Germinal center (tissue), 1 donor: ENCODE results near the gene SIGMAR1.

Experiments used
- DNase-seq: peaks from one replicate; pipeline ENCODE4 v3.0.0; 2012; ENCODE audit warnings: mixed read lengths, low spot score

The SIGMAR1 gene

DNA sequence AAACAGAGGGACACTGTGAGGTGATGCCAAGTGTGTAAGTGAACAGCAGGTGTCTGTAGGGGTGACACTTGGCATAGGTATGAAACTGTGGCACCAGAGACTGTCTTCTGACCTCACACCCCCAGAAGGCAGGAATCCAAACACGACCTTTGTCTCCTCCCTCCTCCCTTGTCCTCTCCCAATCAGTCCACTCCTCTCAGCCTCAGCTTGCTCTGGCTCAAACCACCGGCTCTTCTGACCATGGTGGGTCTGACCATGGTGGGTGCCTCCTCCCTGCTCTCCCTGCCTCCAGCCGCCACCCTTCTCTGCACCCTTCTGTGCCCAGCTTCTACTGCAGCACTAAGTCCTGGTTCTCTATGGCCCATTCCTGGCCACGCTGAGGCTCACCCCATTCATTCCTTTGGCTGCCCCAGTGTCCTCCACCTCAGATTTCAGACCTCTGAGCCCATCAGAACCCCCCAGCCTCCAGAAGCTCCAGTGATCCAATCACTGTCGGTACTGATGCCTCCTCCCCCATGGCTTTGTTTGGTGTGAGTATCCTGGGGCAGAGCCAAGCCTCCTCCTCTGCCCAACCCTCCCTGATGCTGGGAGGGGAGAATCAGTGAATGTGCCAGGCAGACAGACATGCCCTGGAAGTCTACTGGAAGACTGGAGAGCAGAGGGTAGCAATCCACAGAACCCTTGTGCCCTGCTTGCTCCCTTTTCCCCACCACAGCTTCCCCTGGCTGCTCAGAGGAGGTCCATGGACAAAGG lies 7.0 kb downstream of the SIGMAR1 start:
- no peak for DNase-seq

DNA sequence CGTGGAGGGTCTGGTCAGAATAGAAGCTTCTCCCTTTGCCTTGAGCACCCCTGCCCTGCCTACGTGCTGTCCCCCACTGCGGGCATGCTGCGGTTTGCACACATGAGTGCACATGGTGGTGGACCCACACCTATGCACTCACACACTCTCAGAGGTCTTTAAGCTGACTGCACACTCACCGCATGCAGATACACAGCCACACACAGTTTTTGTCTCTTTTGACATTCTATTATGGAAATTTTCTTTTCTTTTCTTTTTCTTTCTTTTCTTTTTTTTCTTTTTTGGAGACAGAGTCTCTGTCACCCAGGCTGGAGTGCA lies 8.1 kb downstream of the SIGMAR1 start:
- no peak for DNase-seq

DNA sequence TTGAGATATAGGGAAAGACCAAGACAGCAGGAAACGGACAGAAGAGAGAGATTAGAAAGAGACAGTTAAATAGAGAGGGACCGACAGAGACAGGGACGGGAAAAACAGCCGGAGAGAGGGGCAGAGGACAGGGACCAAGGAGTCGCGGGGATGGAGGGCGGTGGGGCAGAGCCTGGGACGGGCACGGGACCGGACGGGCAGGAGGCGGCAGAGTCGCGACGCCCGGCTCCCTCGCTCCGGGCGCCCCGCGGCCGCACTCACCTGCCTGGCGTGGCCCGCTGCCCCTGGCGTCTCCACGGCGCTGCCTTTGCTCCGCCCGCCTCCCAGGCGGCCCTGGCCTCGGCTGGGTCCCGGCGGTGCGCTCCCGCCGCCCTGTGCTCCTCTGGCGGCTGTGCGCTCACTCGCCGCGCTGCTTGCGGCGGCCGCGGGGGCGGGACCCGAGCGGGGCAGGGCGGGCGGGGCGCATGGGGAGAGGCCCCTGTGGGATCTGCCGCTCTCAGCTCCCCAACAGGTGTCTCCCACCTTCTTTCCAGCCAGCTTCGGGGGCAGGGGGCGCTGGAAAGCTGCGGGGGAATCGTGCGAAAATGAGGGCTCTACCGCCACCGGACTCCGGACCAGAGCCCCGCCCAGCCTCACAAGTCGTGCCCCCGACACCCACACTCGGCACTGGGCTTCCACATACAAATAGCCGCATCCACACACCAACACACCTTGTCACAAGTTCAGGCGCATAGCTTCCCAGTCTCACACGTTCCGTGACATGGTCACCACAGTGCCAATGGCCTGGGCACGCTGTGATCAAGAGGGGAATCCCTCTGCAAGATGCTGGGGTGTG lies 8.7 kb downstream of the SIGMAR1 start, which contains the start of gene ARID3C:
TSS of gene ARID3C (minus strand) at position 411 of the 835 bp plus-strand sequence. CDS start 1,052 bp downstream, outside the sequence.
- peak; percentile 62 for DNase-seq

DNA sequence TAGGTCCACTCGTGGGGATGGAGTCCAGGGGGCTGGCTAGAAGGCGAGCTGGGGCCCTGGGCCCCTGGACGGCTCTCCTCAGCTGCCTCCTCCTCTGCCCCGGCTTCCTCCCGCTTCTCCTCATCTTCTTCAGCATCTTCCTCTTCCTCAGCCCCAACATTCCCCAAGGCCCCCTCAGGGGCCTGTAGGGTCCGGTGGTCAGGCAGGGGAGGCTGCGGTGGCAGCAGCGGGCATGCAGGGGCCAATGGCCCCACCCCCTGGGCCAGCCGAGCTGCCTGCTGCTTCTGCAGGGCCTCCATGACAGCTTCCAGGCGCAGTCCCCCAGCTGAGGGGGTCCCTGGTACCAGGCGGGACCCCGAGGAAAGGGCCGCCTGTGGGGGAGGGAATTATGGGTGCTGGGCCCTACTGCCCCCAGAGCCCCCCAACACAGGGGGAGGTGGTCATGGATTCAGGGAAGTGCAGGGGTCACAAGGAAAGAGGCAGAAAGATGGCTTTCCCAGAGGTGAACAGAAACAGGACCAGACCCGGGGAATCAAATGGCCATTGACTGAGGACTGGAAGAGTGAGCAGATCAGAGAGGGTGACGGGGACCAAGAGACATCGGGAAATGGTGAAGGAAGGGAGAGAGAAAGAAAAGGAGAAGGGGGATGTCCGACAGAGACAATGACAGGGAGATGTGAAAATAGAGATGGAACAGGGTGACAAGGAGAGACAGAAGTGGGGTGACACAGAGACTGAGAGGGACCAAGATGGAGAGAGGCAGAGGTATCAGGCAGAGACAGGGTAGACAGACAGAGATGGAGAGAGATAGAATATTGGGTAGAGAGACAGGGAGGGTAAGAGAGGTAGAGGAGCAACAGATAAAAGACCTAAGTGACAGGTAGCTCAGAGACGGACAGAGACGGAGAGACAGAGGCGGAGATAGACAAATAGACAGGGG lies 9.6 kb downstream of the SIGMAR1 start:
- no peak for DNase-seq

DNA sequence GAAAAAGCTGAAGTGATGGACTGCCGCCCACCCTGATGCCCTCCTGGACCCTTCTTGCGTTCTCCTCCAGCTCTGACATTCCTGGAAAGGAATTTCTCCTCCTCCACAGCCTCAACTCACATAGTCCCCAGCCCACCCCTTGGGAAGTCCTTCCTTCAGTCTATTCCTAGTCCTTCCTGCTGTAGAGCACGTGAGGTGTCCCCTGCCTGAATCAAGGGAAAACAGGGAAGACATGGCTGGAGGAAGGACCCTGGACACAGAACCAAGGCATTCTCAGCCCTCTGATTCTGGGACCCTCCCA lies 12.5 kb downstream of the SIGMAR1 start:
- DNase-seq, result no peak

DNA sequence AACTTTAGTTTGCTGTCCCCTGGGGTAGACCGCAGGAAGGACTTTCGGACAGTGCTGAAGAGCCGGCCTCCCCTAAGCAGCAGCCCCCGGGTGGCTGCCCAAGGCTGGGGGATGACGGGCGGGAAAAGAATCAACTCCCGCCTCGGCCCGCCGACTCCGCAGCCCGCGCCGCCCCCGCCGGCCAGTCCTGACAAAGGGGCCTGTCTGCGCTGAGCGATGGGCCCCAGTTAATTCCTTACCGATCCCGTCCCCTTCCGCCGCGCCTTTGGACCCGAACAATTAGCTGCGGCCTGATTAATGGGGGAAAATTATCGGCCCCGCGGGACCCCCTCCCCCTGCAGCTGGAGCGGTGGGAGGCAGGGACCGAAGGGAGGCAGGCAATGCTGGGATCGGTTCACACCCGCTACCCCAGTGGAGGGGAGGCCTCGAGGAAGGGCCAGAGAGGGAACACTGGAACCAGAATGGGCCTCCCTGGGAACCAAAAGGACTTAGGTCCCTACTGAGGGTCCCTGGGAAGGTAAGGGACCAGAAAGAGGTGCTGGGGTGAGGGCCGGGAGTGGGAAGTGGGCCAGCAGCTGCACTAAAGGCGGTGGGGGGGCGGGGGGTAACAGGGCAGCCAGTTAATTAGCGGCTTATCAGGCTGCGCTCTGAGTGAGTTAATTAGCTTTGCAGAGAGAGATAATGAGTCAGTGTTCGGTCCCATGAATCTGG lies 13.0 kb downstream of the SIGMAR1 start:
- DNase-seq, result no peak

DNA sequence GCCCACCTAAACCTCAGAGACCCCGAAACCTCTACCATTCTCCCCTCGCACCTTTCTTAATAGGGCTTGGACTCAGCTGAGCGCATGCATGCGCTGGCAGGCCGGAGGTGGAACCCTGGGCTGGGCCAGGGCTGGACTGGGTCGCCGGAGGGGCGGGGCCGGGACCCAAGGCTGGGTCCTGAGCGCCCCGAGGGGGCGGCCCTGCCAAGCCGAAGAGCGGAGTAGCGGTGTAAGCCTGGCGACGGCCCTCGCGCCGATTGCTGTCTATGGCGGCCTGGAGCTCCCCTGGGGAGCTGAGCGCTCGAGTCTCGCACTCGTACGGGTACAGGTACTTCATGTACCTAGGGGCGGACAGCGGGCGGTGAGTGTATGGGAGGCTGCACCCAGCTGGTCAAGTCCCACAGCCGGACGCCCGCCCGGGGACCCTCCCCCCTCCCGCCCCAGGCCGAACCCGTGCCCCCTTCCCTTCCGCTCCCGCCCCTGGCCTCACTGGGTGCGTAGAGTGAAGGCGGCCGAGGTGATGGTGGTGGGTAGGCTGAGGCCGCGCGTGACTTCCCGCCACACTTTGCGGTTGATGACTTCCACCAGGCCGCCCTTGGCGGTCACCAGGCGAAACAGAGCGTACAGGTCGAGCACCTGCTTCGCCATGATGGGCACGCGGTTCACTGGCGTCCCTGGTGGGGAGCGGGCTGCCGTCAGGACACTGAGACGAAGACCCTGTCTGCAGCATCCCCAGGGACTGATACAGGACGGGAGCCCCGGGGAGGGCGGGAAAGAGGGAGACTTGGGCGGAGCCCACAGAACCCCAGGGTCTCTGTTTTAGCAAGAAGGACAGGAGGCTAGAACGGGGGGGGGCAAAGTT lies 14.0 kb downstream of the SIGMAR1 start:
- no peak for DNase-seq

DNA sequence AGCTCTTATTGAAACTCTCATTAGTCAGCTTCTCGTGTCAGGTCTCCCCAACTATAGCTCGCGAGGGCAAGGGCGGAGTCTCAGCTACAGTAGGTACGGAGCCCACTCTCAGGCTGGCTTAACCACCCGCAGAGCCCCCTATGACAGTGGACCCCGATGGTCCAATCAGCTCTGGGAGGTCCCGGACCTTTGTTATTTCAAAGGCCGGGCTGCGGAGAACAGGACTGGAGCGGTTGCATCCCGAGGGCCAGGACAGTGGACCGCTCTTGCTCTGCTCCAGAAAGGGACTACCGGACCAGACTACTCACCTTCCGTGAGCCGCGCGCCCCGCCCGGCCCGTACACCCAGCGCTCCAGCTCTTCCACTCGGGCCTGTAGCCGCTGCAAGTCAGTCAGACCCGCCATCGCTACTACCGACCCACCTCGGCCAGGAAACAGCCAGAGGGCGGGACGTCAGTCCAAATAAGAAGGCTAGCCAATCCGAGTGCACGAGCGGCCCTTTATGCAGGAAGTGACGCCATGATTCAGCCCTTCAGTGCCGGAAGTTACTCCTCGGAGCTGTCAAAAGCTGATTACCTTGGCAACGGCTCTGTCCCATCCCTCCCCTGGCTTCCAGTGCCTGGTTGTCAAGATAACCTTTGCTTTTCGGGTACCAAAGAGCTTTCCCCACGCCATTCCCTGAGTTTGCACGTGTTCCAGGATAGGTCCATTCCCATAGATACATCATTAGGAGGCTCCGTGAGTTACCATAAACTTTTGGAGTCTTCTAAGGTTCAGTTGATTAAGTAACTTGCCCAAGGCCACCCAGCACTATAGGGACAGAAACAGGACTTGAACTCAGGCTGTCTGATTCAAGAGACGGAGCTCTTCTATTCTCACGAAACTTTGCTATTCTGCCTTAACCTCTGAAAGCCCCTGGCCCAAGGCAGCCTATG lies 17.3 kb downstream of the SIGMAR1 start, which contains the start of gene DCTN3:
TSS of gene DCTN3 (minus strand) at position 435 of the 934 bp plus-strand sequence. CDS start at position 404, 31 bp downstream.
- DNase-seq, result peak; percentile 96

DNA sequence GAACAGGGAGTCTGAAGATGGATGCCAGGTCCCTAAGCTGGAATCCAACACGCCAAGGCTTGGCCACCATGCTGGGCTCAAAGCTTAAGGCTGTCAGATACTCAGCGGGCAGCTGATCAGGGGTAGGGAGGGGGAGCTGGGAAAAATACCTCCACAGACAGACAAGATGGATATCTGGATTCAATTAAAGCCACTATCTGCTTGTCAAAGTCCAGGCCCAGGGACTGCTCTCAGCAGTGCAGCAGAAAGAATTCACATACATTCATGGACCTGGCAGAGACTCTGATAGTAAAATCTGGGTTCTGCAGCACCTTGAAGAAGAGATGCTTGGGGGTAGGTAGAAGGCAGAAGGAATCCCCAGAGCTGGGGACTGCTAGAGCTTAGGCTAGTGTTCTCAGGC lies 22.5 kb downstream of the SIGMAR1 start:
- no peak for DNase-seq

DNA sequence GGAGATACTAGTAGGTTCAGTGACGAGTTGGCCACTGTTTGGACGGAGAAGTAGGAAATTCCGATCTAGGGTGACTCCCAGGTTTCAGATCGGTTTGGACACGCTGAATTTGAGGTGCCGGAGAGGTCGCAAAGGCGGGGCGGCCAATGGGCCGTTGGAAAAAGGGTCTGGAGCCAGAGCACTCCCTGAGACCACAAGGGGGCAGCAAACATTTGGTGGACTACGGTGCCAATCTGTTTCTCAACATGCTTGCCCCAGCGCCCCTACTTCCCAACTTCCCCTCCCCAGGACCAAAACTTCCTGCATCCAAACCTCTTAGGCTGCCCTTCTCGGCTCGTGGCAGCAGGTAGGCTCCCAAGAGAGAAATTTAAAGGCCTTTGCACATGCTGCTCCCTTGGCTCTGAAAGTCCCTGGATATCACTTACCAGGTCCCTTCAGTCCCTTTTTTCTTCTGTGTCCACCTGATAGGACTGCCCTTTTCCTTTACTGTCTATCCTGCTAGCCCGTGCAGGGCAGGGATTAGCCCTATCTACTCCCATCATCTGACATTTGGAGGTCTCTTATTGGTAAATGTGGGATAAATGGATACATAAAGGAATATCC lies 24.7 kb downstream of the SIGMAR1 start:
- peak; percentile 85 for DNase-seq

DNA sequence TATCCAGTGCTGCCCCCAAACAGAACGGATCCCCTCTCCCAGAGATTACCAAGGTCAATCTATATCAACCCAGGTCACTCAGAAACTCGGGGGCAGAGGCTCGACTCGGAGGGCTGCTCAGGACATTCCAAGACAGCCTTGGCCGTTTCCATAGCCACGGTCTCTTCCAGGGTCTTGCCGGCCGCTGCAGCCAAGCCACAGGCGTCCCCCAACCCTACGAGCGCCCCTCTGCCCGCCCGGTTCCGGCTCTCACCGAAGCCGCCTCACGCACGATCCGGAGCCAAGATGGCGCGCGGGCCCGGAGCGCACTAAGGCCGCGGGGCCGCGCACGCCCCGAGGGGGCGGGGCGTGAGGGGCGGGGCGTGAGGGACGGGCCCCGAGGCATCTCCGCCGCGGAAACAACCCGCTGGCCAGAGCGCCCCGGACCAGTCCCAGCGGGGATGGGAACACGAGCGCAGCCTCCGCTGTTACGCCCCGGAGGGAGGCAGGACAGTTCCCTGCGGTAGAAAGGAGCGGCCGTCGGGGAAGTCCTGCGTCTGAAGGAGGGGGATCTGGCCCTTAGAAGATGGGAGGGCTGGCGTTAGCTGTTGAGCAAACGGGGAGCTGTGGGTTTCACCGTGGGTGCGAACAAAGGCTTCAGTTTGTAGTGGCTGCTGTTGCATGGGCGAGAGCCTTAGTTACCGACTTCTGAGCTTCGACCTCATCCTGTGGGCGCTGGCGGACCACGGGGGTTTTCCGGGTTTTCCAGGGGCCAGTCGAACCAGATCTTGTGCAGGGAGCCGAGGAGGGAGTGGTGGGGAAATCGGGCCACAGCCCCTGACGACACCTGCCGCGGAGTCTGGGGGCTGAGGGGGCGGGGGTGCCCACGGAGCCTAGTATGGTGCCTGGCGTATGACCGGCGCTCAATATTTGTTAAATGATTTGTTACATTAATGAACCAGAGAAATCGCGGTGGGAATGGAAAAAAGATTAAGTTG lies 25.5 kb downstream of the SIGMAR1 start, which contains the start of gene RPP25L:
TSS of gene RPP25L (minus strand) at position 287 of the 977 bp plus-strand sequence. CDS start 801 bp downstream, outside the sequence.
- peak; percentile 93 for DNase-seq

DNA sequence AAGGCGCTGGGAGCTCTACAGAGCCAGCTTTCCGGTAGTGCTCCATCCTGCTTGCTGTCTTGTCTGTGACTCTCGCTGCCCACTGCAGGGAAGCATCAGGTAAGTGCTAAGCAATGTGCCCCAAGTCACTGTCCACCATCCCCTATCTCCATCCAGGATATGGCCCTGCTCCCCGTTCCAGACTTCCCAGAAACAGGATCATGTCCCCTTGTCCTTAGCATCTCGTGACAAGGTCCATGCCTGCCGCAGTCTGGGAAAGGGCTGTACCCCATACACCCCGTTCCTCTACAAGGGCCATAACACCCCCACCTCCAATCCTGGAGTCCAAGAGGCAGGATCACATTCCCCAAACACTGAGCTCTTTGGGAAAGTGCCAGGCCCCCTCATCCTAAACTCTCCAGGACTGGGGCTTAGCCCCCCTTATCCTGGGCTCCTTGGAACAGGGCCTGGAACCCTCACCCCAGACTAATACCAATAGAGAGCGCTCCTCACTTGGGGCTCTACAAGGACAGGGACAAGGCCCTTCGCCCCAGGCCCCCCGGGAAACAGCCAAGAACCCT lies 26.3 kb downstream of the SIGMAR1 start:
- no peak for DNase-seq

DNA sequence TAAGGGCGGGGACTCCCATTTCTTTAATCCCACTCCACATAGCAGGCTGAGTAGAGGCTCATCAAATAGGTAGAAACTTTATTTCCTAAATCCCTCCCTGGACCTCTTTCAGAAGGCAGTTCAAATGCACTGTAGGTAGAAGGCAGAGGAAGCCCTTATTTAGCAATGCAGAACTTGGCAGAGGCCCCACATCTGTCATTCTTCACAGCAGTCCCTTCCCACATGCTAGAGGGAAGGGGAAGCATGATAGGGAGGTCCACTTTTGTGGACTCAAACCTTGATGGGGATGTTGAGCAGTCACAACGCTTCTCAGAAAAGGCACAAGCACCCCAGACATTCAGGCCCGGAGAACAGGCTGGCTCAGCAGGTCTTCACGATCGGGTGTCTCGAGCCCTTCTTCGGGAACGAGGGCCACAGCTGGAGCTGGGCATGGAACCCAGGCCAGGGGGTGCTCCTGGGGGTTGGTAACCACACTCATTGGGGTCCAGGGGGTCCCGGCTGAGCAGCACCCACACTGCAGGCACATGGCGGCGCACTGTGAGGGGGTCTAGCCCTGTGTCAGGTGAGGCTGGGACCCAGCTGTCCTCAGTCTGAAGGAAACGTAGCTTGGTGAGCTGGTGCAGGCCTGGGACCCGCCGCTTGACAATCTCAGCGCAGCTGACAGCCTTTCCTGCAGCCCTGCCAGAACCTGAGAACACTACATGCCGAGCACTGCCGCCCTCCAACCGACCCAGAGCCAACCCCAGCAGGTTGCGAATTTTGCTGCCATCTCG lies 27.0 kb downstream of the SIGMAR1 start:
- DNase-seq, result no peak

DNA sequence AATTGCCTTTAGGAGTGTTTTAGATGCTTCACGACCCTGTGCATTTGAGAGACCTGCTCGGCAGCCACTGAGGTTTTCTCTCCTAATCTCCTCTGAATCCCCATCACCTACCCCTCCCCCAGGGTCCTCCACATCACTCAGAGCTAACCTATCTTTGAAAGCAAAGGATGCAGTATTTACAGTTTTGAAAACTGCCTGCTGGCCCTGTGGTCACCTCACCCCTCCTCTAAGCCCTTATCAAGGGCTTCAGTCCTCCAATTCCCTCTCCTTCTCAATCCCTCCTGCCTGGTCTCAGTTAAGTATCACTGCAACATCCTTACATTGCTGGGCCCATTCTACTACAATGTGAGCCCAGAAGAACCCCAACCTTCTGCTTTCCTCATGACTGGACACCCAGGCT lies 30.3 kb downstream of the SIGMAR1 start:
- no peak for DNase-seq

DNA sequence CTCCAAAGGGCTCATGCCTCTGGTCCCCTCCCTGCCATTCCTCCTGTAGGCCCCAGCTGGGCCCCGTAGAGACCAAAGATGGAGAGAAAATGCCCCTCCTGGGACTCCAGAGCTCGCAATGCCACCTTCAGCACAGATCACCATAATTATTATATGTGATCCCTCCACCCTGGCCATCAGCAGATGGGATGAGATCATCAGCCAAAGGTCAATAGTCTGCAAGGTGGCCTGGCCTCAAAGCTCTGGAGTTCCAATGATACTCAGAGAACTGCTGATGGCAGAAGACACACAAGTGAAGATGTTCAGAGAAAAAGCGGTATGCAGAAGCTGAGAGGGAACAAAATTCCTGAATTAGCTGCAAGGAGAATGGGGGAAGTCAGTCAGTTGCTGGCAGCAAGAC lies 30.7 kb downstream of the SIGMAR1 start:
- DNase-seq, result no peak

DNA sequence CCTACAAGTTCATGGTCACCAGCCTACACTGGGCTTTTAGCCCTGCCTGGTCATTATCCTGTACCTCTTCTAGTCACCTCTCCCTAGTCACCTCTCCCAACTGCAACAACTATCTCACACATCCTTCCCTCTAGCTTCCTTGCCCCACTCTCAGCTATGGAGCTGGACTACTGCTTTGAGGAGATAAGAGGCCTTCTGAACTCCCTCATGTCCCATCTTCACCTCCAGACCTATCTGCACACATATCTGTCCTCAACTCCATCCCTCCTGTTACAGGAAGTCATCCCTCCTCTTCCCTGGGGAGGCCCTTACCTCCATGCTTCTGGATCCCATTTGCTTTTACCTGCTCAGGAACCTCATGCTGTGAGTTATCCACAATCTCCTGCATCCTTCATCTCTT lies 31.4 kb downstream of the SIGMAR1 start:
- no peak for DNase-seq
